ENCODE results near the gene PDK4. TPM values are rescaled to one million over a fixed set of nuclear protein-coding genes. Genes with fewer than 3 reads are reported as not detected.

PDK4 gene
- total RNA-seq, 2 experiments from 2014 or later: not detected

DNA sequence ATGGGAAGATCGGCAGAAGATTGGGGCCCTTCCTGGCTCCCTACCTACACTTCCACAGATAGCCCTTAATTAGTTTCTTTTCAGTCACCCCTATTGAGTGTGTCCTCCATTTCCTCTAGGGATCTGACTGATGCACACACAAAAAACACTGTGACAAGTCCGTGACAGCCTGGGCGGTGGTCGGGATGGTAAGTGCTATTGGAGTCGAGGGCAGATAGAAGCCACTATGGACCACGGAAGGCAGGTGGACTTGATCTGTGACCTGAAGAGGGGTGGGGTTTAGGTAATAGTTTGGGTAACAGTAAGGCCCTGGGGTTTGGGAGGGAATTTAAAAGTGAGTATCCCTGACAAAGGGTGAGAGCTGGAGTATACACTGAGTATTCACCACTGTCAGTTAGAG, 53.0 kb downstream of the PDK4 start:
- H3K4me3 Mint-ChIP-seq: no peak overlapping the region
- H3K9me3 Mint-ChIP-seq: no peaks in the 10 kb centered on the region
- Histone ChIP-seq H3K27me3 (ENCODE audit: control insufficient read depth in 1 of 2, insufficient read depth in 2 of 2, low read length in 2 of 2) (no peaks in the 10 kb centered on the region), H3K4me1 (ENCODE audit: insufficient read depth, low read length) (no peaks in the 10 kb centered on the region), H3K9me3 (ENCODE audit: control insufficient read depth in 1 of 2, insufficient read depth in 1 of 2, low read length in 2 of 2) (no peaks in the 10 kb centered on the region), H3K36me3 (ENCODE audit: insufficient read depth, low read length) (no peaks in the 10 kb centered on the region), H3K4me3 (ENCODE audit: low read length) (no peak overlapping the region), H3K27ac (ENCODE audit: low read depth in 1 of 2, low read length in 2 of 2) (no peak overlapping the region)
- ChIA-PET CTCF (interaction anchor here (0.6 to 1.8 kb wide), 2 partner anchors 15 to 45 kb away, joined by 3 to 4 read pairs; no protein-coding TSS in a partner anchor), POLR2A (no interaction called here)
- TF ChIP-seq, protein P1, sequence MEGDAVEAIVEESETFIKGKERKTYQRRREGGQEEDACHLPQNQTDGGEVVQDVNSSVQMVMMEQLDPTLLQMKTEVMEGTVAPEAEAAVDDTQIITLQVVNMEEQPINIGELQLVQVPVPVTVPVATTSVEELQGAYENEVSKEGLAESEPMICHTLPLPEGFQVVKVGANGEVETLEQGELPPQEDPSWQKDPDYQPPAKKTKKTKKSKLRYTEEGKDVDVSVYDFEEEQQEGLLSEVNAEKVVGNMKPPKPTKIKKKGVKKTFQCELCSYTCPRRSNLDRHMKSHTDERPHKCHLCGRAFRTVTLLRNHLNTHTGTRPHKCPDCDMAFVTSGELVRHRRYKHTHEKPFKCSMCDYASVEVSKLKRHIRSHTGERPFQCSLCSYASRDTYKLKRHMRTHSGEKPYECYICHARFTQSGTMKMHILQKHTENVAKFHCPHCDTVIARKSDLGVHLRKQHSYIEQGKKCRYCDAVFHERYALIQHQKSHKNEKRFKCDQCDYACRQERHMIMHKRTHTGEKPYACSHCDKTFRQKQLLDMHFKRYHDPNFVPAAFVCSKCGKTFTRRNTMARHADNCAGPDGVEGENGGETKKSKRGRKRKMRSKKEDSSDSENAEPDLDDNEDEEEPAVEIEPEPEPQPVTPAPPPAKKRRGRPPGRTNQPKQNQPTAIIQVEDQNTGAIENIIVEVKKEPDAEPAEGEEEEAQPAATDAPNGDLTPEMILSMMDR (IDR thresholded peaks at IDR 0.05): no peak
- ATAC-seq (ENCODE audit: poor library complexity) (no peak), DNase-seq (no peak)
- intact Hi-C loops (cut with DNase I, micrococcal nuclease): no loop called here
- H3K27ac Mint-ChIP-seq: no peak overlapping the region
- H3K36me3 Mint-ChIP-seq (ENCODE audit: low read depth): no peaks in the 10 kb centered on the region
- no peaks in the 10 kb centered on the region for H3K4me1 Mint-ChIP-seq (ENCODE audit: low read depth)
- peaks cover 13% of the 10 kb centered on the region for H3K27me3 Mint-ChIP-seq

DNA sequence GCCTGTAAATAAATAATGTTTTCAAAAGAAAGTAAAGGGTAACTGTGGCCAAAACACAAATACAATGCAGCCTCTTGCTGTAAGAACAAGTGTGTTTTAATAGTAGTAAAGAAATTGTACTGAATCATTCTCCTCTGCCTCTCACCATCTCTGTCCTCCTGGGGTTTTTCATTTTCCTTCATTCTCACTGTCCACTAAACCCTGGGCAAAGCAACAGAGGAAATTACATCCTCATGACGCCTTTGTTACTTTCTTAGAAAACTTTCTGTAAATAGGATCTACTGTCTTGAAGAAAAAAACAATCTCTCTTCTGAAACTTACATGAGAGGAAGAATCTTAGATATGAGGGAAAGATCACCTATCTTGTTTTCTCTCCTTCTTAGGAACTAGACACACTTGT, 56.0 kb downstream of the PDK4 start:
- TF ChIP-seq, protein P1 (IDR thresholded peaks at IDR 0.05): no peak
- no peaks in the 10 kb centered on the region for H3K27me3 ChIP-seq (ENCODE audit: control insufficient read depth in 1 of 2, insufficient read depth in 2 of 2, low read length in 2 of 2)
- Mint-ChIP-seq H3K9me3 (no peaks in the 10 kb centered on the region), H3K36me3 (ENCODE audit: low read depth) (no peaks in the 10 kb centered on the region), H3K27ac (no peak overlapping the region), H3K4me1 (ENCODE audit: low read depth) (no peaks in the 10 kb centered on the region), H3K4me3 (no peak overlapping the region), H3K27me3 (peaks cover 17% of the 10 kb centered on the region)
- H3K9me3 ChIP-seq (ENCODE audit: control insufficient read depth in 1 of 2, insufficient read depth in 1 of 2, low read length in 2 of 2): no peaks in the 10 kb centered on the region
- no peak overlapping the region for H3K27ac ChIP-seq (ENCODE audit: low read depth in 1 of 2, low read length in 2 of 2)
- no peak for ATAC-seq (ENCODE audit: poor library complexity)
- H3K4me3 ChIP-seq (ENCODE audit: low read length): no peak overlapping the region
- POLR2A ChIA-PET: no interaction called here
- CTCF ChIA-PET: no interaction called here
- no peak for DNase-seq
- no peaks in the 10 kb centered on the region for H3K36me3 ChIP-seq (ENCODE audit: insufficient read depth, low read length)
- intact Hi-C loops (cut with DNase I, micrococcal nuclease): no loop called here
- H3K4me1 ChIP-seq (ENCODE audit: insufficient read depth, low read length): no peaks in the 10 kb centered on the region

DNA sequence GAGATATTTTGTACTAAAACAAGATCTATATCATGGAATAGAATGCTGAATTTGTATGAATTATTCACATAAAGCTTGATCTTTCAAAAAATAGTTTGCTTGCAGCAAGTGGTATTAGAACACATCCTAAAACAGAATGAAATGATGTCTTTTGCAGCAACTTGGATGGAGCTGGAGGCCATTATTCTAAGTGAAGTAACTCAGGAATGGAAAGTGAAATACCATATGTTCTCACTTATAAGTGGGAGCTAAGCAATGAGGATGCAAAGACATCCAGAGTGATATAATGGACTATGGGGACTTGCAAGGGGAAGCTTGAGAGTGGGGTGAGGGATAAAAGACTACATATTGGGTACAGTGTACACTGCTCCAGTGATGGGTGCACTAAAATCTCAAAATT, 56.9 kb downstream of the PDK4 start:
- Mint-ChIP-seq H3K36me3 (ENCODE audit: low read depth) (no peaks in the 10 kb centered on the region), H3K27me3 (peaks cover 17% of the 10 kb centered on the region), H3K4me3 (no peak overlapping the region), H3K9me3 (no peaks in the 10 kb centered on the region), H3K27ac (no peak overlapping the region), H3K4me1 (ENCODE audit: low read depth) (no peaks in the 10 kb centered on the region)
- ChIA-PET POLR2A (no interaction called here), CTCF (no interaction called here)
- TF ChIP-seq, protein P1 (IDR thresholded peaks at IDR 0.05): no peak
- intact Hi-C loops (cut with DNase I, micrococcal nuclease): no loop called here
- Histone ChIP-seq H3K9me3 (ENCODE audit: control insufficient read depth in 1 of 2, insufficient read depth in 1 of 2, low read length in 2 of 2) (no peaks in the 10 kb centered on the region), H3K4me1 (ENCODE audit: insufficient read depth, low read length) (no peaks in the 10 kb centered on the region), H3K27me3 (ENCODE audit: control insufficient read depth in 1 of 2, insufficient read depth in 2 of 2, low read length in 2 of 2) (no peaks in the 10 kb centered on the region), H3K36me3 (ENCODE audit: insufficient read depth, low read length) (no peaks in the 10 kb centered on the region), H3K27ac (ENCODE audit: low read depth in 1 of 2, low read length in 2 of 2) (no peak overlapping the region), H3K4me3 (ENCODE audit: low read length) (no peak overlapping the region)
- no peak for DNase-seq
- no peak for ATAC-seq (ENCODE audit: poor library complexity)
